ENCODE results near the gene RNF220.

DNA sequence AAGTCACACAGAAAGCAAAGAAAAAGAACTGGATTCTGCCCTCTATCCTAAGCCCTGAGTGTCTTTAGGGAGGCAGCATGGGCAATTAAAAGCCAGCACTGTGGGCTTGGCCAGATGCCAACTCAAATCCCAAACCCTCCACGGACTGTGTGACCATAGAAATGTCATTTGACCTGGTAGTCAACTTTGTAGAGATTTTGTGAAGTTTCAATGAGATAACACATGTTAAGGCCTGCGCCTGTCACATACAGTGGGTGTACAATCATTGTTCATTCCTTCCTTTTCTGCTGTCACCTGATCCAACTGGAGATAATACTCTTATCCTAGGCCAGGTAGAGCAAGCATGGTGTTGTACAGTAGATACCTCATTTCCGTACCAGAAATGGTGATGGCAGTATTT lies 215.0 kb downstream of the RNF220 start:
- no peak for TF ChIP-seq ESRRG (CRISPR knock-in tag; IDR thresholded peaks at IDR 0.05)
- no peak for TF ChIP-seq ZC3H10 (CRISPR knock-in tag; IDR thresholded peaks at IDR 0.05)
- TF ChIP-seq ZFP3 (CRISPR knock-in tag; IDR thresholded peaks at IDR 0.05), result no peak
- TF ChIP-seq ZNF8 (CRISPR knock-in tag; IDR thresholded peaks at IDR 0.05), result no peak
- TF ChIP-seq, protein P1, sequence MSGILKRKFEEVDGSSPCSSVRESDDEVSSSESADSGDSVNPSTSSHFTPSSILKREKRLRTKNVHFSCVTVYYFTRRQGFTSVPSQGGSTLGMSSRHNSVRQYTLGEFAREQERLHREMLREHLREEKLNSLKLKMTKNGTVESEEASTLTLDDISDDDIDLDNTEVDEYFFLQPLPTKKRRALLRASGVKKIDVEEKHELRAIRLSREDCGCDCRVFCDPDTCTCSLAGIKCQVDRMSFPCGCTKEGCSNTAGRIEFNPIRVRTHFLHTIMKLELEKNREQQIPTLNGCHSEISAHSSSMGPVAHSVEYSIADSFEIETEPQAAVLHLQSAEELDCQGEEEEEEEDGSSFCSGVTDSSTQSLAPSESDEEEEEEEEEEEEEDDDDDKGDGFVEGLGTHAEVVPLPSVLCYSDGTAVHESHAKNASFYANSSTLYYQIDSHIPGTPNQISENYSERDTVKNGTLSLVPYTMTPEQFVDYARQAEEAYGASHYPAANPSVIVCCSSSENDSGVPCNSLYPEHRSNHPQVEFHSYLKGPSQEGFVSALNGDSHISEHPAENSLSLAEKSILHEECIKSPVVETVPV (CRISPR knock-in tag; IDR thresholded peaks at IDR 0.05), result no peak
- TF ChIP-seq, protein P2, sequence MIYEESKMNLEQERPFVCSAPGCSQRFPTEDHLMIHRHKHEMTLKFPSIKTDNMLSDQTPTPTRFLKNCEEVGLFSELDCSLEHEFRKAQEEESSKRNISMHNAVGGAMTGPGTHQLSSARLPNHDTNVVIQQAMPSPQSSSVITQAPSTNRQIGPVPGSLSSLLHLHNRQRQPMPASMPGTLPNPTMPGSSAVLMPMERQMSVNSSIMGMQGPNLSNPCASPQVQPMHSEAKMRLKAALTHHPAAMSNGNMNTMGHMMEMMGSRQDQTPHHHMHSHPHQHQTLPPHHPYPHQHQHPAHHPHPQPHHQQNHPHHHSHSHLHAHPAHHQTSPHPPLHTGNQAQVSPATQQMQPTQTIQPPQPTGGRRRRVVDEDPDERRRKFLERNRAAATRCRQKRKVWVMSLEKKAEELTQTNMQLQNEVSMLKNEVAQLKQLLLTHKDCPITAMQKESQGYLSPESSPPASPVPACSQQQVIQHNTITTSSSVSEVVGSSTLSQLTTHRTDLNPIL (CRISPR knock-in tag; IDR thresholded peaks at IDR 0.05; ENCODE audit: low read depth), result no peak
- TF ChIP-seq GLIS3 (CRISPR knock-in tag; IDR thresholded peaks at IDR 0.05), result no peak
- no peak for TF ChIP-seq ZNF70 (CRISPR knock-in tag; IDR thresholded peaks at IDR 0.05)
- no peak for TF ChIP-seq ARNTL (CRISPR knock-in tag; IDR thresholded peaks at IDR 0.05; ENCODE audit: borderline replicate concordance, low read depth)
- TF ChIP-seq, protein P3, sequence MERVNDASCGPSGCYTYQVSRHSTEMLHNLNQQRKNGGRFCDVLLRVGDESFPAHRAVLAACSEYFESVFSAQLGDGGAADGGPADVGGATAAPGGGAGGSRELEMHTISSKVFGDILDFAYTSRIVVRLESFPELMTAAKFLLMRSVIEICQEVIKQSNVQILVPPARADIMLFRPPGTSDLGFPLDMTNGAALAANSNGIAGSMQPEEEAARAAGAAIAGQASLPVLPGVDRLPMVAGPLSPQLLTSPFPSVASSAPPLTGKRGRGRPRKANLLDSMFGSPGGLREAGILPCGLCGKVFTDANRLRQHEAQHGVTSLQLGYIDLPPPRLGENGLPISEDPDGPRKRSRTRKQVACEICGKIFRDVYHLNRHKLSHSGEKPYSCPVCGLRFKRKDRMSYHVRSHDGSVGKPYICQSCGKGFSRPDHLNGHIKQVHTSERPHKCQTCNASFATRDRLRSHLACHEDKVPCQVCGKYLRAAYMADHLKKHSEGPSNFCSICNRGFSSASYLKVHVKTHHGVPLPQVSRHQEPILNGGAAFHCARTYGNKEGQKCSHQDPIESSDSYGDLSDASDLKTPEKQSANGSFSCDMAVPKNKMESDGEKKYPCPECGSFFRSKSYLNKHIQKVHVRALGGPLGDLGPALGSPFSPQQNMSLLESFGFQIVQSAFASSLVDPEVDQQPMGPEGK (CRISPR knock-in tag; IDR thresholded peaks at IDR 0.05; ENCODE audit: borderline replicate concordance), result no peak

Measured in SK-N-SH treated with all-trans-retinoic acid at 6 μM for 48 hours (cell line).